ENCODE results near the gene HMG20B.

GRCh38 chr19:3573162-3573857 lies 566 bp downstream of the HMG20B start:
- no peak for TF ChIP-seq CHD2 (IDR thresholded peaks at IDR 0.05; ENCODE audit: low read length, partially characterized antibody)
- TF ChIP-seq CTCF (IDR thresholded peaks at IDR 0.05), result no peak
- TF ChIP-seq ZBTB33 (IDR thresholded peaks at IDR 0.05; ENCODE audit: borderline replicate concordance, low read depth), result no peak
- TF ChIP-seq YY1 (IDR thresholded peaks at IDR 0.05; ENCODE audit: low read depth), result peak; percentile 59; the same call in 1 of the 2 replicates
- no peak for TF ChIP-seq EP300 (IDR thresholded peaks at IDR 0.05; ENCODE audit: borderline replicate concordance in 1 of 2, low read depth in 1 of 2, low read length in 1 of 2)
- no peak for TF ChIP-seq RAD21 (IDR thresholded peaks at IDR 0.05; ENCODE audit: low read length)
- TF ChIP-seq SMC3 (IDR thresholded peaks at IDR 0.05; ENCODE audit: low read depth, low read length), result no peak
